HFF-Myc (cell line): ENCODE results near the gene RAX2.

Source experiments
- DNase-seq: peaks from one replicate; pipeline ENCODE4 v3.0.0-alpha.2; 2011; ENCODE audit warnings: low read depth; ENCODE audit errors: extremely low read depth
- H3K4me3 ChIP-seq: replicated peaks from 2 replicates; pipeline ENCODE4 v1.5.1; 2011; ENCODE audit warnings: low read depth, mild to moderate bottlenecking, control low read depth, low read length
- TF ChIP-seq, protein P1 (sequence below): IDR thresholded peaks from 2 replicates; pipeline ENCODE4 v1.5.1; 2012; ENCODE audit warnings: mild to moderate bottlenecking, low read depth, low read length, control low read depth; ENCODE audit errors: missing control alignments

RAX2 gene

DNA sequence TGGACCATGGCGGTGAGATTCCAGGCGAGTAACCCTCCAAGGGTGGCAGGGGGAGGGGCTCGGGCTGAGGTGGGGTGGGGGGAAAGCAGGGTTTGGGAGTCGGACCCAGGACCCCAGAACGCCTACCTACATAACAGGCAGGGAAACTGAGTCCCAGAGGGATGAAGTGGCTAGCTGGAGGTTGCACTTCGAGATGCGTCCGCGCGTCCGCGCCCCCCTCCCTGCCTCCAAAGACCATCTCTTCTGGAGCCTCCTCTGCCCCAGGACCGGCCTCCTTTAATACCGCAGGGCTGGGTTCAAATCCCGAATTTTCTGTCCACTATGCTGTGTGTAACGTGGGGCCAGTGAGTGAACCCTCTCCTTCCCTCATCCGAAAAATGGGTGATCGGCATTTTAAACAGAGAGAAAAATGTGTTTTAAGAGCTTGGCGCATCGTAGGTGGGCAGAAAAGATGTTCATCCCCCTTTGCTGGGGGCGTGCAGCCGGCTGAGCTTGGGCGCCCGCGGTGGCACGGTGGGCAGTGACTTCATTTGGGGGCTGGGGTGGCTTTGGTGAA lies 50.1 kb downstream of the RAX2 start:
- TF ChIP-seq, protein P1, sequence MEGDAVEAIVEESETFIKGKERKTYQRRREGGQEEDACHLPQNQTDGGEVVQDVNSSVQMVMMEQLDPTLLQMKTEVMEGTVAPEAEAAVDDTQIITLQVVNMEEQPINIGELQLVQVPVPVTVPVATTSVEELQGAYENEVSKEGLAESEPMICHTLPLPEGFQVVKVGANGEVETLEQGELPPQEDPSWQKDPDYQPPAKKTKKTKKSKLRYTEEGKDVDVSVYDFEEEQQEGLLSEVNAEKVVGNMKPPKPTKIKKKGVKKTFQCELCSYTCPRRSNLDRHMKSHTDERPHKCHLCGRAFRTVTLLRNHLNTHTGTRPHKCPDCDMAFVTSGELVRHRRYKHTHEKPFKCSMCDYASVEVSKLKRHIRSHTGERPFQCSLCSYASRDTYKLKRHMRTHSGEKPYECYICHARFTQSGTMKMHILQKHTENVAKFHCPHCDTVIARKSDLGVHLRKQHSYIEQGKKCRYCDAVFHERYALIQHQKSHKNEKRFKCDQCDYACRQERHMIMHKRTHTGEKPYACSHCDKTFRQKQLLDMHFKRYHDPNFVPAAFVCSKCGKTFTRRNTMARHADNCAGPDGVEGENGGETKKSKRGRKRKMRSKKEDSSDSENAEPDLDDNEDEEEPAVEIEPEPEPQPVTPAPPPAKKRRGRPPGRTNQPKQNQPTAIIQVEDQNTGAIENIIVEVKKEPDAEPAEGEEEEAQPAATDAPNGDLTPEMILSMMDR: no peak
- DNase-seq: no peak
- no peak overlapping the region for H3K4me3 ChIP-seq

DNA sequence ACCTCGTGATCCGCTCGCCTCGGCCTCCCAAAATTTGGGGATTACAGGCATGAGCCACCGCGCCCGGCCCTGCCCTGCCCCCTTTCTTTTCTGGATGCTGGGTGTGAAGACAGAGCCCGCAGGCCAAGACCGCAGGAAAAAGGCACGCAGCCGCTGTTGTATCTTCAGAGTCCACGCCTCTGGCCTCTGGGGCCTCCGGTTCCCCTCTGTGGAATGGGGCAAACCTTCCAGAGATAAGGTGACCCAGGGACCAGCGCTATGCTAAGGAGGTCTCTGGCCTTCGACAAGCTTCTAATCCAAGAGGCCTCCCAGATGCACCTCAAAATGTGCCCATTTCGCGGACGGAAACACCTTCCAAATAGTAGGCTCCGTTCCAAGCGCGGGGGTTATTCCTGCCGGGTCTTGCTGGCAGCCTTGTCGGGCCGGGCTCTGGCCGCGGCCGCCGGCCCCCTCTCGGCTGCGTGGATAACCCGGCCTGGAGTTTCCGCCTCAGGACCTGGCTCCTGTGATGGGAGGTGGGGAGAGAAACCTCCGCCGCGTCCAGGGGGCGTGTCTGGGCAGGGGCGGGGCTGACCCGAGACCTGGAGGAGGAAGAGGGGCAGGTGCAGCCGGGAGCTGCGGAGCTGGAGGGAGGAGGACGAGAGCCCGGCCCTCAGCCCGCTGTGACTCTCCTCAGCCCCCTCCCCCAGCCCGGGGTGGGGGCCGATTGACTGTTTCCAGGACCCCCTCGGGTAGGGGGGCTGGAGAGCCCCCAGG lies 50.7 kb downstream of the RAX2 start:
- H3K4me3 ChIP-seq: no peak overlapping the region
- no peak for DNase-seq
- TF ChIP-seq, protein P1: no peak

DNA sequence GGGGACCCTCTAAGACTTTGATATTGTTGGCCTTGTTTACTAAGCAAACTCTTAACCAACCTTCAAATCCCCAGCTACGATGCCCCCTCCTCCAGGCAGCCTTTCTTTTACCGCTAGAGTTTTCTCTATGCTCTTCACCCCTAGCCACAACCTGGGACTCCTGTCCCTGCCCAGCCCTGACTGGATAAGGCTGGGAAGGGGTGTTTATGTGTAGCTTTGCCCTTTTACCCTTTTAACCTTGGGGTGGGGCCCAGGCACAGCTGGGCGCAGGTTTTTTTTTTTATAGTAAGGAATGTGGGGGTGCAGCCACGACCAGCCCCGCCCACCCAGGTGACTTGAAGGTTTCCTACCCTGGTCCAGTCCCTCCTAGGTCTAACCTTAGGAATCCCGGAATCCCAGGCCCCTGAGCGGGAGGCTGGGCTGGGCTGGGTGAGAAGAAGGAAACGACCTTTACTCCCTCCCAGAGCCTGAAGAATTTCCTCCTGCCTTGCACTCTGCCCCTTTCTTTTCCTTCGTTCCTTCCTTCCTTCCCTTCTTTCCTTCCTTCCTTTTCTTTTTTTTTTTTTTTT lies 51.6 kb downstream of the RAX2 start:
- no peak overlapping the region for H3K4me3 ChIP-seq
- TF ChIP-seq, protein P1: no peak
- DNase-seq: no peak

DNA sequence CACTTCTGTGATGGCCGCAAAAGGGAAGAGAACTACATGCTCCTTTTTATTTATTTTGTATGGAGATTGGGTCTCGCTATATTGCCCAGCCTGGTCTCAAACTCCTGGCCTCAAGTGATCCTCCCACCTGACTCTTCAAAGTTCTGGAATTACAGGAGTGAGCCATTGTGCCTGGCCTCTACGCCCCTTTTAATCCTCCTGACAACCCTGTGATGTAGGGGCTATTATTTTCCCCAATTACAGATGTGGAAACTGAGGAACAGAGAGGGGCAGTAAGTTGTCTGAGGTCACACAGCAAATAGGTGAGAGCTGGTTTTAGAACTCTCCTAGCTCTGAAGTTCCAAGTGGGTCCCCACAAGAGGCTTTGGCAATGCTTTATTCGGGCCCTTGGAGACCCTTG lies 52.2 kb downstream of the RAX2 start:
- TF ChIP-seq, protein P1: no peak
- no peak for DNase-seq
- no peak overlapping the region for H3K4me3 ChIP-seq
